Stimulated activated CD4-positive, alpha-beta T cell treated with anti-CD3 and anti-CD28 coated beads, Interleukin-15, amount 100 ng/mL, for 1 hour (primary cell): ENCODE results near the gene ABCG5.

Experiments used
- DNase-seq, 2 donors: peaks; one replicate each; pipeline ENCODE4 v3.0.0-alpha.2; 2020; ENCODE audit warnings: low read depth in 1 of 2, low spot score in 1 of 2

ABCG5 gene

DNA sequence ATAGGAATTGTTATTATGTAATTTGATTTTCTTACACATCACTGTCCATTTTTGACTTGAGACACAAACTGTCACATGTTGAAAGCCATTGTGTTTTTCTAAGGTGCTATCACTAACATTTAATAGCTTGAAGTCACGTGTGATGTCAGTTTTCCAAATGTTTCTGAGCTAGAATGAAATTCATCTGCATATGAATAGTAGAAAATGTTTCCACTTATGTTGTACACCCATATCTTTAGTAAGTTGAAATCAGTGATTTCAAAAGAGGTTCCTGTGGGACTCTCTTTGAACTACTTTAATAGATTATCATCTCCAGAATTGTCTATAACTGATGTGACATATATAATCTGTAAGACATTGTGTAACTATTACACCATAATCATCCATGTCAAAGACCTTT, 27.8 kb downstream of the ABCG5 start:
- no peak for DNase-seq

- no peak for DNase-seq
Measured at GRCh38 chr2:43810452-43810851, 28.2 kb downstream of the ABCG5 start.

DNA sequence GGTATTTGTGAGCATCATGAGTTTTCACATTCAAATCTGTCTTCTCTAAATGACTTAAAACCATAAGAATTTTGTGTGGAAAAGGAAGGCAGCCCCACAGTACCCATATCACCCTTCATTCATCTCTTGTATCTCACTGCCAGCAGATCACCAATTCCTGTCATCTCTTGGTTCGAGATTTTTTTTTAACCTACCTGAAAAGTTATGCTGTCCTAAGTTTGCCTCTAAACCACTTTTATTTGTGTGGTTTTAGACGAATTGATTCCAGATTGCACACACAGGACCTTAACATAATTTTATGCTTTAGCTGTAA, 32.0 kb downstream of the ABCG5 start:
- no peak for DNase-seq

DNA sequence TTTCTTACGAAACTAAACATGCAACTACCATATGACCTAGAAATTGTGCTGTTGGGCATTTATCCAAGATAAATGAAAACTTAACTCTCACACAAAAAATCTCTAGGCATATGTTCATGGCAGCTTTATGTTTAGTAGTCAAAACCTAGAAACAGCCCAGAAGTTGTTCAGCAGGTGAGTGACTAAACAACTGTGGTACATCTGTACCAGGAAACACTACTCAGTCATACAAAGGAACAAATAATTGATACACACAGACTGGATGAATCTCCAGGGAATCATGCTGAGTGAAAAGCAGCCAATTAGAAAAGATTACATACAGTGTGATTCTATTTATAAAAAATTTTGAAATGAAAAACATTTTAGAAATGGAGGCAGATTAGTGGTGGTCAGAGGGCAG, 35.5 kb downstream of the ABCG5 start:
- DNase-seq = no peak

- DNase-seq = no peak
Measured at GRCh38 chr2:43802135-43802534, 36.5 kb downstream of the ABCG5 start.

- no peak for DNase-seq
Measured at GRCh38 chr2:43800894-43801293, 37.7 kb downstream of the ABCG5 start.

DNA sequence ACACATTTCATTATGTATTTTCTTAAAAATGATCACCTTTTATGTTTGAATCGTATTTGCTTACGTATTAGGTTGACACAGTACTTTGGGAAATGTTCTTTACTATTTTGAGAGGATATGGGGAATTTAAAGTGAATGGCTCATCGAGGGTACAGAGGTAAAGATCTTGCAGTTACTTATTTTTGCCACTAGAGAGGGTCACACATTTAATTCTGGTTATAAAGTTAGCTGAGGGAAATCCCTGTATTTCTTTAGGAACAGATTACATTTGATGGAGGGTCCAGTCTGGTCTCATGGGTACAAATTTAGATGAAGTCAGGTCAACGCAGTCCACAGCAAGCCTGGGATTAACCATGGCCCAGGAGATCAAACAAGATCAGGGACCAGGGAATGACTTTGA, 40.3 kb downstream of the ABCG5 start:
- DNase-seq = no peak

DNA sequence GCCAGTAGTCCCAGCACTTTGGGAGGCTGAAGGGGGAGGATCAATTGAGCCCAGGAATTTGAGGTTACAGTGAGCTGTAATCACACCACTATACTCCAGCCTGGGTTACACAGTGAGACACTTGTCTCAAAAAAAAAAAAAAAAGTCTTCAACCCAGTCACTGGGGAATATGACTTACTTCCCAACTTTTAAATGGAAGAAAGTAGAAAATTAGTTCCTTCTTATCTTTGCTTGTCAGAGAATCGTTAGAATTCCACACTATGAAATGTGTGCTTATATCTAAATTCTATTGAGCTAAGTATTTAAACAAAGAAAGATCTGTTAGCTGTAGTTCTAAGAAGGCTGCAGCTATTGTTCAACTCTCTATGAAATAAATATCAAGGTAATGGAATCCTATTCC, 42.4 kb downstream of the ABCG5 start:
- DNase-seq = no peak

- DNase-seq = no peak
Measured at GRCh38 chr2:43794956-43795355, 43.7 kb downstream of the ABCG5 start.

- no peak for DNase-seq
Measured at GRCh38 chr2:43792653-43793052, 46.0 kb downstream of the ABCG5 start.

GRCh38 chr2:43791035-43791765, 47.4 kb downstream of the ABCG5 start:
- no peak for DNase-seq

- DNase-seq = no peak
Measured at GRCh38 chr2:43790147-43790546, 48.5 kb downstream of the ABCG5 start.

- DNase-seq = no peak
Measured at GRCh38 chr2:43788646-43789045, 50.0 kb downstream of the ABCG5 start.

GRCh38 chr2:43787895-43788294, 50.7 kb downstream of the ABCG5 start:
- DNase-seq = no peak

- no peak for DNase-seq
Measured at GRCh38 chr2:43778233-43778632, 60.4 kb downstream of the ABCG5 start.

- DNase-seq = no peak
Measured at GRCh38 chr2:43777306-43777926, 61.2 kb downstream of the ABCG5 start.

DNA sequence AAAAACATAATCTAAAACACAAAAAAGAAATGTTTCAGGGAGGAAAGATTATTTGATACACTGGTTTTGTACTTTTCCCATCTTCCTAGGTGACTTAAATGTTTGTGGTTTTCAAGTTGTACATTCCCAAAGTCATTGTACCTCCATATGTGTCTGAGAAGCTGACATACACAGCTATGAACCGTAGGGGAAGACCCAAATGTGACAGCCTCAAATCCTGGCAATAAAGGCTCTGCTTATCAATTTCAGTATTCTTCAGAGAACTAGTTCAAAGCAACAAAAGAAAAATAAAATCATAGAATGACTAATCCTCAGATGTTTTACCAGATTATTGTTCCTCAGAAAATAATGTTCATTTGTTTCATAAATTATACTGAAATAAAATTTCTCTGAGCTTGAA, 62.3 kb downstream of the ABCG5 start:
- no peak for DNase-seq

GRCh38 chr2:43774617-43775016, 64.0 kb downstream of the ABCG5 start:
- no peak for DNase-seq

DNA sequence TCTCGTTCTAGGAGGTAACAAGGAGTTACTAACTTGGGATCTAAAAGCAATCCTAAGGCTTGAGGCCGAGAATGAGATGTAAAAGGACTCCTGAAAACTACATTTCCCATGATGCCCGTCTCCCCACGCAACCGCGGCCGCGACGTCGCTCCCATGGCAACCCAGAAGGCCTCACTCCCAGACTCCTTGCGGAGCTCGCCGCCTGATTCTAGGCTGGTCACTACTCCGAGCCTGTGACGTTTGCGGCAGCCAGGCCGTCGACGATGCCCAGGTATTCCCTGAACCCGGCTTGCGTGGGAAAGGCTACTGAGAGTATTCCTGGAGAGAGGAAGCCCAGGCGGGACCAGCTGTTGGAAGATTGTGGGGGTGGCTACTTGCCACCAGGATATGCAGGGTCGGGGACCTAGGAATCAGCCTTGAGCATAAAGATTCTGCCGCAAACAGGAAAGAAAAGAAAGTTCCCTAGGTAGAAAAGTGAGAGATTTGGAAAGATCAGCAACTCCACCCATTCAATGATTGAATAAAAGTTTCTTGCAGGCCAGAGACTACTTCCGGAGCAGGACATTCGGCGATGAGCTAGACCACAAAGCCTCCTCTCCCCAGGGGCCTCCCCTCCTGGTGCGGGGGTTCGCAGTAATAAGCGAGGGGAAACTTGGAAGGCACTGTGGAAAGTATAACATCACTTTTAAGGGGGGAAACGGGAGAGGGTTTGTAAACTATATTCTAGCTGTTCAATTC, 64.6 kb downstream of the ABCG5 start, which contains the start of gene DYNC2LI1:
TSS of gene DYNC2LI1 (plus strand) at position 164 of the 738 bp plus-strand sequence. CDS start at position 264, 100 bp downstream.
- DNase-seq = peak; percentile 38 to 66

DNA sequence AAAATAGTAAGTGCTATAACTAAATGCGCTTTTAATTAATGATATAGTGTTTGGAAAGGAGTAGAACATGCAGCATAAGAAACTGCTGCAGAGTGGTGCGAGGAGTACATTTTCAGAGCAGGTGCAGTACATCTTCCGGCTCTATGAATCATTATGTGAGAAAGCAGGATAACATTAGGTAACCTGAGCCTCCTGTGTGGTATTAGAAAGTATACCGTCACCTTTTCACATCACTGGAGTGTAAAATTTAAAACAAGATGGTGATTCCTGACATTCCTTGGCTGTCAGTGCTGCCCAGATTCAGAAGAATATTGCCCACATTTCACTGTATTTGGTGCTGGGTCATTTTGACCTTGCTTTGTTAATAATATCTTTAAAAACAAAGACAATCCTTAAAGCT, 72.6 kb downstream of the ABCG5 start:
- DNase-seq = no peak

GRCh38 chr2:43764086-43764705, 74.4 kb downstream of the ABCG5 start:
- no peak for DNase-seq

- DNase-seq = no peak
Measured at GRCh38 chr2:43763091-43763490, 75.5 kb downstream of the ABCG5 start.
